GM12864 (cell line): ENCODE measurements around the gene MAP2K6.
"Not testable (repeated sequence)": the region's sequence is repeated elsewhere in the genome, so short reads cannot be mapped to it uniquely, and the experiment has no call there.

Experiments
- DNase-seq: peaks from one replicate; pipeline ENCODE4 v3.0.0-alpha.2; 2011; ENCODE audit warnings: low read depth
- H3K4me3 ChIP-seq: 2 replicates; pipeline ENCODE4 v1.5.1; 2011; ENCODE audit warnings: mild to moderate bottlenecking, low read depth, low read length, control low read depth
- CTCF ChIP-seq: IDR thresholded peaks from 2 replicates; pipeline ENCODE4 v1.5.1; 2011; ENCODE audit warnings: low read depth, mild to moderate bottlenecking, moderate library complexity, low read length, control low read depth, inconsistent platforms; ENCODE audit errors: missing control alignments

Gene MAP2K6

GRCh38 chr17:69473841-69474831, 59.6 kb downstream of the MAP2K6 start:
- H3K4me3 ChIP-seq, result no peak overlapping the region
- no peak for TF ChIP-seq CTCF
- DNase-seq, result no peak

- no peak overlapping the region for H3K4me3 ChIP-seq
- no peak for TF ChIP-seq CTCF
- no peak for DNase-seq
These were observed 62.9 kb downstream of the MAP2K6 start for GRCh38 chr17:69477204-69477902.

GRCh38 chr17:69477903-69478266, 63.4 kb downstream of the MAP2K6 start:
- TF ChIP-seq CTCF, result no peak
- DNase-seq, result no peak
- no peak overlapping the region for H3K4me3 ChIP-seq

GRCh38 chr17:69478916-69479315, 64.4 kb downstream of the MAP2K6 start:
- DNase-seq, result no peak
- TF ChIP-seq CTCF, result no peak
- H3K4me3 ChIP-seq, result no peak overlapping the region

- DNase-seq, H3K4me3 ChIP-seq: not testable (repeated sequence)
These were observed 65.3 kb downstream of the MAP2K6 start for GRCh38 chr17:69479756-69480155.

- no peak overlapping the region for H3K4me3 ChIP-seq
- TF ChIP-seq CTCF, result no peak
- no peak for DNase-seq
These were observed 65.7 kb downstream of the MAP2K6 start for GRCh38 chr17:69480245-69480644.

GRCh38 chr17:69485251-69485661, 70.8 kb downstream of the MAP2K6 start:
- TF ChIP-seq CTCF, result no peak

More at GRCh38 chr17:69485251-69485661, 70.8 kb downstream of the MAP2K6 start:
- no peak overlapping the region for H3K4me3 ChIP-seq
- no peak for DNase-seq
